Heart right ventricle (tissue), 16 donors: ENCODE measurements around the gene PRKAA2. TPM values are rescaled to one million over a fixed set of nuclear protein-coding genes. Genes with fewer than 3 reads are reported as not detected.

ENCODE experiments used
- ATAC-seq, 8 donors: fragments of 200-7000 bp; cut with Tn5 transposase; one replicate each; pipeline ENCODE4 v1.9.1; 2020; ENCODE audit warnings: mild to moderate bottlenecking in 8 of 8, moderate library complexity in 8 of 8, moderate number of reproducible peaks in 1 of 8
- DNase-seq, 2 donors: peaks; one replicate each; pipeline ENCODE4 v3.0.0-alpha.2; 2020
- H3K27ac ChIP-seq, 10 donors: fragments of 200-600 bp; sonication (generic) in 2 of 10; one replicate each; pipeline versions ENCODE4 v1.5.0 to v1.8.0; 2020 to 2022; ENCODE audit warnings: mild to moderate bottlenecking in 3 of 10
- H3K27me3 ChIP-seq, 7 donors: fragments of 200-600 bp; one replicate each; pipeline ENCODE4 v1.8.0; 2021 to 2022; ENCODE audit warnings: mild to moderate bottlenecking in 2 of 7
- H3K36me3 ChIP-seq, 9 donors: fragments of 200-600 bp; sonication (generic) in 1 of 9; one replicate each; pipeline versions ENCODE4 v1.5.0 to v1.8.0; 2020 to 2022; ENCODE audit warnings: mild to moderate bottlenecking in 2 of 9
- H3K4me1 ChIP-seq, 9 donors: fragments of 200-600 bp; sonication (generic) in 1 of 9; one replicate each; pipeline versions ENCODE4 v1.5.0 to v1.8.0; 2020 to 2022; ENCODE audit warnings: mild to moderate bottlenecking in 4 of 9
- H3K4me3 ChIP-seq, 10 donors: fragments of 200-600 bp; sonication (generic) in 2 of 10; one replicate each; pipeline versions ENCODE4 v1.5.0 to v1.8.0; 2020 to 2022; ENCODE audit warnings: mild to moderate bottlenecking in 7 of 10, moderate library complexity in 2 of 10
- H3K9me3 ChIP-seq, 11 donors: fragments of 200-600 bp in 10 of 11; sonication (generic) in 2 of 11; one replicate each; pipeline versions ENCODE4 v1.5.0 to v1.8.0; 2013 to 2022; ENCODE audit warnings: mild to moderate bottlenecking in 2 of 11, control low read depth in 1 of 11, moderate library complexity in 1 of 11
- WGBS, 2 donors: extraction: QIAGEN DNeasy Blood & Tissue Kit; methylation state at CpG; one replicate each; pipeline ENCODE4 v1.1.7; 2013; ENCODE audit warnings: inconsistent platforms in 1 of 2; 5-methylcytosine and 5-hydroxymethylcytosine counted together
- intact Hi-C, 10 donors: fragments of 100-400 bp; cut with DNase I; formaldehyde crosslinking; loops; one replicate each; pipeline versions ENCODE4 v1.11.1 to v1.14.2; 2022
- polyA plus RNA-seq, 2 donors: library from polyadenylated mRNA; stranded (reverse); fragments of 200-250 nt; gene quantifications; one replicate each; pipeline ENCODE4 v1.2.3, GENCODE V29; 2013
- total RNA-seq, 10 donors: library from RNA; stranded (reverse); fragmentation: NEBNext Ultra II Directional in 3 of 10; extraction: Animal tissue kit (Norgen Biotek cat#: 25700) in 3 of 10; gene quantifications; one replicate each; pipeline versions ENCODE4 v1.2.1 to v1.2.4, GENCODE V29; 2021 to 2023
- TF ChIP-seq, protein P1 (sequence below), 9 donors: fragments of 200-600 bp; sonication (generic) in 2 of 9; IDR thresholded peaks; one replicate each; pipeline versions ENCODE4 v1.5.0 to v1.8.0; 2021 to 2022; ENCODE audit warnings: antibody characterized with exemption in 9 of 9, mild to moderate bottlenecking in 5 of 9, moderate library complexity in 1 of 9
- donor health status: Arrhythmogenic right ventricular cardiomyopathy.
- donor health status: ischemic (EF 13 %, LVEDD 7.1; RV severe dilation, severe dysfunction).
- donor health status: healthy with polysubstance abuse.
- donor health status: DM: no; HTN: yes; CAD: no.
- donor health status: DM: no; HTN: no; CAD: no.
- donor health status: ischemic (EF 25% LVEDD 6.9; RV normal size, moderate dysfunction).
- donor health status: ischemic (EF 25% LVEDD 5.7; RV mildly dilated, moderate dysfunction).
- donor health status: healthy.
- donor health status: DM: yes; HTN: yes; CAD: no.
- donor health status: Ischemic cardiomyopathy.
- donor health status: ischemic (EF 35%, LVEDD 5.7; RV mildly dilated, moderate dysfunction).
- donor health status: nonischemic (EF 11% LVEDD 7.7; RV severe dilation, severe dysfunction).
- donor health status: DM: yes; HTN: yes; CAD: no.
- donor health status: PGD.
- donor health status: ischemic (EF 29% LVEDD 5.4; RV normal size, mild dysfunction).
- donor health status: nonischemic (EF 23%, LVEDD 6.1; RV moderate dilation, normal function).

Gene PRKAA2
- total and polyA plus RNA-seq, 12 donors: 8.0 to 166 (median 124) TPM

DNA sequence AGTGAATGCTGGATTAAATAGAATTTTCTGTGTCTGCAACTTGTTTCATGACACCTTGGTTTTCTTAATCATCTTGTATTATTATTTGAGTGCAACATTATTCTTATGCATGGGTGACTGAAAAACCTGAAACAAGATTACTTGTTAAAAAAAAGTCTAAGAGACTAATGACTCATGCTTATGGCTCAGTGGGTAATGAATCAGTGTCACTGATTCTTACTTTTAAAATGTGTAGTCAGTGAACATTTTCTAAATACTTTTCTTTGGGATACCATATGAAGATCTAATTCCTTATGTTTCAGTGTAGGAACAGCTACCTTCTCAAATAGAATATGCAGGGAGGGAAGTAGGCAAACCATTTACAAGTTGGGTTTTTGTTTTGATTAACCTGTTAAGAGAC lies 65.5 kb downstream of the PRKAA2 start:
- H3K9me3 ChIP-seq: no peaks in the 10 kb centered on the region
- H3K27ac ChIP-seq: no peak overlapping the region
- TF ChIP-seq, protein P1, sequence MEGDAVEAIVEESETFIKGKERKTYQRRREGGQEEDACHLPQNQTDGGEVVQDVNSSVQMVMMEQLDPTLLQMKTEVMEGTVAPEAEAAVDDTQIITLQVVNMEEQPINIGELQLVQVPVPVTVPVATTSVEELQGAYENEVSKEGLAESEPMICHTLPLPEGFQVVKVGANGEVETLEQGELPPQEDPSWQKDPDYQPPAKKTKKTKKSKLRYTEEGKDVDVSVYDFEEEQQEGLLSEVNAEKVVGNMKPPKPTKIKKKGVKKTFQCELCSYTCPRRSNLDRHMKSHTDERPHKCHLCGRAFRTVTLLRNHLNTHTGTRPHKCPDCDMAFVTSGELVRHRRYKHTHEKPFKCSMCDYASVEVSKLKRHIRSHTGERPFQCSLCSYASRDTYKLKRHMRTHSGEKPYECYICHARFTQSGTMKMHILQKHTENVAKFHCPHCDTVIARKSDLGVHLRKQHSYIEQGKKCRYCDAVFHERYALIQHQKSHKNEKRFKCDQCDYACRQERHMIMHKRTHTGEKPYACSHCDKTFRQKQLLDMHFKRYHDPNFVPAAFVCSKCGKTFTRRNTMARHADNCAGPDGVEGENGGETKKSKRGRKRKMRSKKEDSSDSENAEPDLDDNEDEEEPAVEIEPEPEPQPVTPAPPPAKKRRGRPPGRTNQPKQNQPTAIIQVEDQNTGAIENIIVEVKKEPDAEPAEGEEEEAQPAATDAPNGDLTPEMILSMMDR (IDR thresholded peaks at IDR 0.05): no peak
- H3K27me3 ChIP-seq: no peaks in the 10 kb centered on the region
- no peak for ATAC-seq
- intact Hi-C loops: loop anchor here in 4 of 10 donors (5.0 to 10.0 kb wide), 3 partner anchors 104 to 1426 kb away; partner anchors contain the start of gene FYB2 (in 1 of the 4)
- DNase-seq: no peak
- peaks cover 0 to 36% (median 4%) of the 10 kb centered on the region in 9 donors for H3K4me1 ChIP-seq
- no peak overlapping the region for H3K4me3 ChIP-seq
- H3K36me3 ChIP-seq: peaks cover 0 to 31% (median 0%) of the 10 kb centered on the region in 9 donors

DNA sequence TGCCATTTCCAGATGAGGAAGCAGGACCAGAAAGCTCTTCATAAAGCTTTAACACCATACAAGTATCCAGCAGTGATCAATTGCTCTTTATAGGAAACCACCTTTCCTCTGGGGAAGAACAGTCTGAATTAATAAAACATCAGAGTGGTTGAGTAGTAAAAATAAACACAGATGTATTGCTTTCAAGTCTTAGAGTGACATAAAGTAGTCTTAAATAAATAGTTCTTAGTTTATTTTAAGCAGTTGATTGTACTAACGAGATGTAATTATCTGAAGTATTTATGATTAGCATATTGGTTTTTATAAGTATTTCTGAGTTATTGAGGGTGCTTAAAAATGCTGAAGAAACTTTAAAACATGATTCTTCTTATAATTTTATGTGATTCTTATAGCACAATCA lies 67.0 kb downstream of the PRKAA2 start:
- Histone ChIP-seq H3K4me1 (peaks cover 0 to 36% (median 4%) of the 10 kb centered on the region in 9 donors), H3K27ac (no peak overlapping the region), H3K27me3 (no peaks in the 10 kb centered on the region), H3K36me3 (peaks cover 0 to 16% (median 0%) of the 10 kb centered on the region in 9 donors), H3K4me3 (no peak overlapping the region), H3K9me3 (no peaks in the 10 kb centered on the region)
- intact Hi-C loops: loop anchor here in 4 of 10 donors (5.0 to 10.0 kb wide), 3 partner anchors 103 to 1427 kb away; partner anchors contain the start of gene FYB2 (in 1 of the 4)
- ATAC-seq (no peak), DNase-seq (no peak)
- TF ChIP-seq, protein P1 (IDR thresholded peaks at IDR 0.05): no peak
- WGBS, 2 donors: 37 to 49% methylated on average over 1 of the region's 1 CpG

DNA sequence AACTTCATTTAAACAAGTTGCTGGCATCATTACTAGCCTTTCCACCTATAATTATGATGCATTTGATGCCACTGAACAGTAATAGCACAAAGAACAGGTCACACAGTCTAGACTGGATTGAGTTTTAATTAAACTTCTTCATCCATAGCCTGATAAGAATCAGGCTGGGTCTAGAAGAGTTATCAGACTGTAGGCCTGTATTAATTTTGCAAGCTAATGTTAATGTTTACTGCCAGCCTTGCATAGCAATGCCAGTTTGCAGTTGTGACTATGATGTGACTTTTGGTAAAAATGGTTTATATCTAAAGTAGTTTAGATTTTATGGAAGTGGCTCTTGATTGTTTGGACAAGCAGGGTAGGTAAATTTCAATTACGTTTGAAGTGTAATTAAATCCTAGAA lies 68.0 kb downstream of the PRKAA2 start:
- ATAC-seq (no peak), DNase-seq (no peak)
- Histone ChIP-seq H3K27ac (no peak overlapping the region), H3K36me3 (peaks cover 0 to 6% (median 0%) of the 10 kb centered on the region in 9 donors), H3K9me3 (no peaks in the 10 kb centered on the region), H3K4me1 (peaks cover 0 to 36% (median 4%) of the 10 kb centered on the region in 9 donors), H3K4me3 (no peak overlapping the region), H3K27me3 (no peaks in the 10 kb centered on the region)
- TF ChIP-seq, protein P1 (IDR thresholded peaks at IDR 0.05): no peak
- WGBS, 2 donors: 69 to 71% methylated on average over 1 of the region's 1 CpG
- intact Hi-C loops: loop anchor here in 4 of 10 donors (5.0 to 10.0 kb wide), 3 partner anchors 102 to 1428 kb away; partner anchors contain the start of gene FYB2 (in 1 of the 4)

DNA sequence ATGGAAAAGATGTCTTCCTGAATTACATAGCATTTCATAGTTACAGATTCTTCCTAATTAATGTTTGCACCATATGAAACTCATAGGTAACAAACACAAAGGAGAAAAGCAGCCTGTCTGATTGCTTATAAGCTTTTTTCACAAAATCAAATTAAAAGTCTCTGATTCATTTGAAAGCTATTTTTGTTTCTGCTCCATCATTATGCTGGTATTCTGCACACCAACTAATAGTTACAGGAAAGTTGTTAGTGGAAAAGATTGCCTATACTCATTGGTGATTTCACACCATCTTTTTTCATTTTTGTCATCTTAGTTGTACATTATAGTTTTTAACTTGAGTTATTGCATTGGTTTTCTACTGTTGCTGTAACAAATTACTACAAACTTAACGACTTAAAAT lies 70.0 kb downstream of the PRKAA2 start:
- H3K36me3 ChIP-seq: no peaks in the 10 kb centered on the region
- 60 to 68% methylated on average over 1 of the region's 1 CpG for WGBS, 2 donors
- DNase-seq (no peak), ATAC-seq (no peak)
- H3K4me1 ChIP-seq: peaks cover 0 to 24% (median 4%) of the 10 kb centered on the region in 9 donors
- intact Hi-C loops: loop anchor here in 3 of 10 donors (10.0 kb wide), 2 partner anchors 100 to 1430 kb away; partner anchors contain the start of gene FYB2 (in 1 of the 3)
- TF ChIP-seq, protein P1 (IDR thresholded peaks at IDR 0.05): no peak
- no peak overlapping the region for H3K27ac ChIP-seq
- H3K27me3 ChIP-seq: no peaks in the 10 kb centered on the region
- H3K9me3 ChIP-seq: no peaks in the 10 kb centered on the region
- H3K4me3 ChIP-seq: no peak overlapping the region
